IMR-90 (cell line): ENCODE data around the gene NKAIN2. TPM values are rescaled to one million over a fixed set of nuclear protein-coding genes. Genes with fewer than 3 reads are reported as not detected.

Experiments
- ATAC-seq: fragments of 200-7000 bp; cut with Tn5 transposase; 2 replicates; pipeline ENCODE4 v1.9.1; 2020; ENCODE audit warnings: low read depth, mild to moderate bottlenecking, moderate library complexity
- BruUV-seq: library from RNA; stranded (reverse); fragments of 400-500 nt; replicated peaks from 2 replicates; lab custom pipeline; 2021; lab: Mats Ljungman, UMichigan
- CTCF ChIA-PET: fragments of 300-600 bp; formaldehyde crosslinking; extraction: SDS; loops from one replicate; lab custom pipeline; 2021; ENCODE audit warnings: antibody characterized with exemption; lab: Yijun Ruan, JAX
- POLR2A ChIA-PET: fragments of 300-600 bp; sonication (Branson Sonifier 250); formaldehyde crosslinking; loops from one replicate; lab custom pipeline; 2022; ENCODE audit warnings: antibody characterized with exemption; ENCODE audit not compliant: unreplicated experiment; lab: Charles Lee
- DNase-seq: peaks from one replicate; pipeline ENCODE4 v3.0.0; 2013
- H2AFZ ChIP-seq: replicated peaks from 2 replicates; pipeline ENCODE3; 2013; ENCODE audit warnings: low read length, mild to moderate bottlenecking; ENCODE audit not compliant: poor library complexity
- H2AK5ac ChIP-seq: 2 replicates; pipeline ENCODE4 v1.6.1; 2013; ENCODE audit warnings: low read depth, low read length, inconsistent platforms
- H2AK9ac ChIP-seq: replicated peaks from 2 replicates; pipeline ENCODE3; 2013; ENCODE audit warnings: mild to moderate bottlenecking, low read depth, low read length, moderate library complexity; ENCODE audit not compliant: poor library complexity
- H2BK120ac ChIP-seq: 2 replicates; pipeline ENCODE4 v1.6.1; 2013; ENCODE audit warnings: low read depth, low read length, inconsistent platforms
- H2BK15ac ChIP-seq: 3 replicates; pipeline ENCODE4 v1.6.1; 2013; ENCODE audit warnings: low read depth, low read length, inconsistent platforms
- H2BK20ac ChIP-seq: 2 replicates; pipeline ENCODE4 v1.6.1; 2013; ENCODE audit warnings: low read depth, mild to moderate bottlenecking, inconsistent platforms, low read length, moderate library complexity
- H2BK5ac ChIP-seq: 2 replicates; pipeline ENCODE4 v1.6.1; 2013; ENCODE audit warnings: mild to moderate bottlenecking, low read depth, low read length, inconsistent platforms; ENCODE audit not compliant: poor library complexity, severe bottlenecking
- H3K14ac ChIP-seq: replicated peaks from 2 replicates; pipeline ENCODE4 v1.6.1; 2013; ENCODE audit warnings: low read depth, low read length, inconsistent platforms
- H3K18ac ChIP-seq: 2 replicates; pipeline ENCODE4 v1.6.1; 2013; ENCODE audit warnings: low read depth, low read length, control low read depth
- H3K23ac ChIP-seq: 2 replicates; pipeline ENCODE4 v1.6.1; 2013; ENCODE audit warnings: low read depth, low read length, inconsistent platforms
- H3K27ac ChIP-seq: 2 replicates; pipeline ENCODE4 v1.5.1; 2013; ENCODE audit warnings: mild to moderate bottlenecking, control low read depth, low read length; ENCODE audit not compliant: insufficient read depth
- H3K27me3 ChIP-seq: 2 replicates; pipeline ENCODE4 v1.6.1; 2013; ENCODE audit warnings: low read length; ENCODE audit not compliant: control insufficient read depth, insufficient read depth
- H3K36me3 ChIP-seq: 2 replicates; pipeline ENCODE4 v1.6.1; 2013; ENCODE audit warnings: low read length, mixed read lengths; ENCODE audit not compliant: control insufficient read depth, insufficient read depth
- H3K4ac ChIP-seq: 2 replicates; pipeline ENCODE4 v1.6.1; 2013; ENCODE audit warnings: low read depth, low read length, inconsistent platforms
- H3K4me1 ChIP-seq: 2 replicates; pipeline ENCODE4 v1.6.1; 2013; ENCODE audit warnings: low read length, mixed read lengths; ENCODE audit not compliant: control insufficient read depth, insufficient read depth
- H3K4me2 ChIP-seq: 2 replicates; pipeline ENCODE4 v1.6.1; 2013; ENCODE audit warnings: low read depth, mild to moderate bottlenecking, control low read depth, low read length, moderate library complexity
- H3K4me3 ChIP-seq: 2 replicates; pipeline ENCODE4 v1.5.1; 2013; ENCODE audit warnings: low read depth, mild to moderate bottlenecking, control low read depth, low read length, moderate library complexity; ENCODE audit not compliant: insufficient read depth
- H3K56ac ChIP-seq: 2 replicates; pipeline ENCODE4 v1.6.1; 2013; ENCODE audit warnings: low read length, inconsistent platforms; ENCODE audit not compliant: insufficient read depth; ENCODE audit errors: extremely low read depth
- H3K79me1 ChIP-seq, 2 experiments: 2 replicates each; pipeline ENCODE4 v1.6.1; 2013; ENCODE audit warnings: low read length in 2 of 2, inconsistent platforms in 1 of 2, low read depth in 1 of 2
- H3K9ac ChIP-seq: 2 replicates; pipeline ENCODE4 v1.6.1; 2013; ENCODE audit warnings: low read depth, low read length, control low read depth
- H3K9me1 ChIP-seq: 2 replicates; pipeline ENCODE4 v1.6.1; 2013; ENCODE audit warnings: low read length, inconsistent platforms; ENCODE audit not compliant: insufficient read depth
- H3K9me3 ChIP-seq: 2 replicates; pipeline ENCODE4 v1.6.1; 2013; ENCODE audit warnings: low read length; ENCODE audit not compliant: control insufficient read depth, insufficient read depth
- H4K20me1 ChIP-seq: 2 replicates; pipeline ENCODE4 v1.6.1; 2013; ENCODE audit warnings: low read length, inconsistent platforms; ENCODE audit not compliant: insufficient read depth
- H4K5ac ChIP-seq: 2 replicates; pipeline ENCODE4 v1.6.1; 2013; ENCODE audit warnings: mild to moderate bottlenecking, low read depth, low read length, control low read depth
- H4K8ac ChIP-seq, 2 experiments: 2 replicates each; pipeline ENCODE4 v1.6.1; 2013; ENCODE audit warnings: low read depth in 2 of 2, low read length in 2 of 2, control low read depth in 1 of 2, inconsistent platforms in 1 of 2
- H4K91ac ChIP-seq: 2 replicates; pipeline ENCODE4 v1.6.1; 2013; ENCODE audit warnings: low read depth, low read length, inconsistent platforms; ENCODE audit not compliant: insufficient read depth
- MXI1 ChIP-seq: IDR thresholded peaks from 2 replicates; pipeline ENCODE4 v1.6.1; 2012; ENCODE audit warnings: low read depth, mild to moderate bottlenecking, low read length, moderate library complexity, borderline replicate concordance
- WGBS, 2 experiments: methylation state at CpG; one replicate each; pipeline versions ENCODE4 v1.1.5 to v1.1.7; 2013; ENCODE audit warnings: missing lambda C conversion rate in 2 of 2; ENCODE audit not compliant: insufficient read length in 1 of 2; ENCODE audit errors: extremely low coverage in 2 of 2; 5-methylcytosine and 5-hydroxymethylcytosine counted together
- dilution Hi-C: fragments of 300-500 bp; cut with HindIII; formaldehyde crosslinking; loops from one replicate; pipeline ENCODE4 v1.14.3; 2018; ENCODE audit warnings: low sequenced_read_pairs; ENCODE audit not compliant: unreplicated experiment
- in situ Hi-C: fragments of 300-500 bp; cut with MboI; formaldehyde crosslinking; loops from 3 replicates; pipeline ENCODE4 v1.14.3; 2019; ENCODE audit warnings: low sequenced_read_pairs, inconsistent platforms, mixed read lengths
- intact Hi-C: fragments of 100-400 bp; cut with micrococcal nuclease; formaldehyde crosslinking; loops from 2 replicates; pipeline ENCODE4 v1.10.0; 2022
- polyA plus RNA-seq, 3 experiments: library from polyadenylated mRNA; depleted of rRNA; stranded (reverse); fragments of >200 nt; gene quantifications; 2 replicates each; pipeline ENCODE4 v1.2.3, GENCODE V29; 2012; ENCODE audit warnings: low replicate concordance in 1 of 3
- total RNA-seq: library from RNA; depleted of rRNA; stranded (reverse); fragments of >200 nt; gene quantifications from 2 replicates; pipeline ENCODE4 v1.2.3, GENCODE V29; 2012

Gene NKAIN2
- total and polyA plus RNA-seq, 2 of the 4 experiments (the other 2 are of a cell fraction) = not detected

DNA sequence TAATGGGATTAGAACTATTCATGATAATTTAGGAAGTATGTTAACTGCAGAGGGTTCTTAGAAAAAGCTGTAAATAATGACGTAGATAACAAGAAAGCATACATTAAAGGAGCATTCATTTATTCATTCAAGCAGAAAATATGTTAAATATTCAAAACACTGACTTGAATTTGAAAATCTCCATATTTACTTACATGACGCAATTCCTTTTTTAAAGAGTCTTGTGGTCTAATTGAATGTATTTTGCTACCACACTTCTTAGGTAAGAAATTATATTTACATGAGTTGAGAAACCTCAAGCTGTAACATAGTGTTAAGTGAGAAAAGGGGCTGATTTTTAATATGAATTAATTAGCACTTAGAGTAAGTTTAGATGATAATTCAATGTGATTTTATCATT, 38.9 kb upstream of the NKAIN2 start:
- no CpG with 5 or more reads among the region's 2 CpGs for WGBS, 2 experiments
- H3K4me2 ChIP-seq = no peak overlapping the region
- ATAC-seq (no peak), DNase-seq (no peak)
- CTCF ChIA-PET = no interaction called here
- H3K4me1 ChIP-seq = no peaks in the 10 kb centered on the region
- H4K20me1 ChIP-seq = no peaks in the 10 kb centered on the region
- no peak overlapping the region for H4K5ac ChIP-seq
- no peaks in the 10 kb centered on the region for H3K36me3 ChIP-seq
- no peak overlapping the region for H2BK5ac ChIP-seq
- no peak overlapping the region for H2BK120ac ChIP-seq
- no peak overlapping the region for H3K56ac ChIP-seq
- H3K79me1 ChIP-seq = no peaks in the 10 kb centered on the region
- no peak overlapping the region for H2AFZ ChIP-seq
- H3K18ac ChIP-seq = no peak overlapping the region
- H3K4ac ChIP-seq = no peak overlapping the region
- H3K9me1 ChIP-seq = no peaks in the 10 kb centered on the region
- no peak overlapping the region for H2AK9ac ChIP-seq
- BruUV-seq = no TSS peak
- H3K9ac ChIP-seq = no peak overlapping the region
- no peak overlapping the region for H3K27ac ChIP-seq
- TF ChIP-seq MXI1 = no peak
- in situ Hi-C loops = no loop called here
- dilution Hi-C loops = no loop called here
- H3K27me3 ChIP-seq = no peaks in the 10 kb centered on the region
- no peak overlapping the region for H4K91ac ChIP-seq
- no peak overlapping the region for H3K14ac ChIP-seq
- H4K8ac ChIP-seq = no peak overlapping the region
- H2BK15ac ChIP-seq = no peak overlapping the region
- no peak overlapping the region for H3K23ac ChIP-seq
- intact Hi-C loops = no loop called here
- H2BK20ac ChIP-seq = no peak overlapping the region
- peaks cover 3% of the 10 kb centered on the region; the same call in 1 of the 2 replicates for H3K9me3 ChIP-seq
- H2AK5ac ChIP-seq = no peak overlapping the region
- POLR2A ChIA-PET = no interaction called here
- H3K4me3 ChIP-seq = no peak overlapping the region
